ENCODE data around the gene AP5Z1.

- TF ChIP-seq CTCF (IDR thresholded peaks at IDR 0.05) (no peak), ZFX (IDR thresholded peaks at IDR 0.05; ENCODE audit: borderline replicate concordance) (no peak)
These were observed 6.1 kb downstream of the AP5Z1 start for GRCh38 chr7:4781366-4782069.
